Measurements from ENCODE around the gene SIN3A.
"Not testable (repeated sequence)": the region's sequence is repeated elsewhere in the genome, so short reads cannot be mapped to it uniquely, and the experiment has no call there.

SIN3A gene

DNA sequence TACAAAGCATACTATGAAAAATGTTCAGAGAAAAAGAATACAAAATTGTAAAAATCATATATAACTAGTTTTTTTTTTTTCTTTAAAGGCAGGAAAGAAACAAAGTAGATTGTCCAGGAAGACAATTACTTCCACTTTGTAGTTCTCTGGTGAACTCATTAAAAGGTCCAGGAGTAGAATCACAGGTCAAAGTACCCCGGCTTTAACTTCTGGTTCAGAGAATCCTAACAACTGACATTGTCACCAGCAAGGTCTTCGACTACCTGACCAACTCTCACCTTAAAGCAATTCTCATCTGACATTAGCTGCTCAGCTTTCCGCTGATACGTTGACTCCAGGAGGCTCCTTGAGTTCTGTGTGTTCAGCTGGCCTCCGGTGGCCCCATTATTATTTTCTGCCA is 67.5 kb downstream of the SIN3A start:
- not testable (repeated sequence) for H3K4me2 ChIP-seq (ENCODE audit: low read length); H3K79me1 ChIP-seq (ENCODE audit: low read length); H2AK5ac ChIP-seq (ENCODE audit: low read length); H4K8ac ChIP-seq (ENCODE audit: low read depth, low read length); H3K18ac ChIP-seq (ENCODE audit: low read length); H3K4me1 ChIP-seq (ENCODE audit: control insufficient read depth, low read depth, low read length); H3K9ac ChIP-seq (ENCODE audit: low read length); H3K27me3 ChIP-seq (ENCODE audit: insufficient read depth, low read length, poor library complexity); H3K79me2 ChIP-seq (ENCODE audit: control insufficient read depth, insufficient read depth, low read length); H3K27ac ChIP-seq (ENCODE audit: low read depth, low read length); H2BK5ac ChIP-seq (ENCODE audit: low read length); DNase-seq; H4K5ac ChIP-seq (ENCODE audit: low read length); H3K4me3 ChIP-seq (ENCODE audit: low read length); H3K23ac ChIP-seq (ENCODE audit: low read length); H3K56ac ChIP-seq (ENCODE audit: low read length); H3K4ac ChIP-seq (ENCODE audit: low read depth, low read length); H2BK15ac ChIP-seq (replicated peaks; ENCODE audit: low read depth); H2BK120ac ChIP-seq (ENCODE audit: low read depth, low read length)
- peaks cover 17% of the 10 kb centered on the region for H3K36me3 ChIP-seq (ENCODE audit: control insufficient read depth, insufficient read depth, low read length)
- no CpG with 5 or more reads among the region's 5 CpGs for WGBS (ENCODE audit: extremely low coverage, insufficient coverage, low lambda C conversion rate)

DNA sequence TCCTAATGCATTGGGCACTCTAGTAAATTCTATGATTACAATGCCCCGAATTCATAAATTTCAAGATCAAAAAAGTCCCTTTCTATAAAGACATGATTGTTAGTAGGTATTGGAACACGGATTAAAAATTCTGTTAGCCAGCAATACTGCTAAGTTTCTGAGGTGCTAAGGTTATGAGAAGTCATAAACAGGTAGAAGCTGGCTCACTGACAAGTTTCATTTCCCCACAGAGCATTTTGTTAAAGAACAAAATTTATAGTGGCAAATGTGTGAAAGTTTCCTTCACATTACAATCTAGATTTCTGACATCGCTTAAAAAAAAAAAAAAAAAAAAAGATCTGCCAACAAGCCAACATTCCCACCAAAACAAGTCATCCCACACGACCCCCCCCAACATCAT is 70.7 kb downstream of the SIN3A start:
- Histone ChIP-seq H3K27ac (ENCODE audit: low read depth, low read length) (no peak overlapping the region), H2BK15ac (replicated peaks; ENCODE audit: low read depth) (no peak overlapping the region), H3K9ac (ENCODE audit: low read length) (no peak overlapping the region), H3K27me3 (ENCODE audit: insufficient read depth, low read length, poor library complexity) (no peaks in the 10 kb centered on the region), H3K4me3 (ENCODE audit: low read length) (no peak overlapping the region), H3K36me3 (ENCODE audit: control insufficient read depth, insufficient read depth, low read length) (peaks cover 18% of the 10 kb centered on the region), H3K4me1 (ENCODE audit: control insufficient read depth, low read depth, low read length) (no peaks in the 10 kb centered on the region), H3K23ac (ENCODE audit: low read length) (no peak overlapping the region), H3K79me1 (ENCODE audit: low read length) (peaks cover 2% of the 10 kb centered on the region), H3K18ac (ENCODE audit: low read length) (no peak overlapping the region), H3K4me2 (ENCODE audit: low read length) (no peak overlapping the region), H2AK5ac (ENCODE audit: low read length) (no peak overlapping the region), H2BK120ac (ENCODE audit: low read depth, low read length) (no peak overlapping the region), H4K5ac (ENCODE audit: low read length) (no peak overlapping the region), H3K79me2 (ENCODE audit: control insufficient read depth, insufficient read depth, low read length) (no peaks in the 10 kb centered on the region), H4K8ac (ENCODE audit: low read depth, low read length) (no peak overlapping the region), H3K4ac (ENCODE audit: low read depth, low read length) (no peak overlapping the region), H2BK5ac (ENCODE audit: low read length) (no peak overlapping the region), H3K56ac (ENCODE audit: low read length) (no peak overlapping the region)
- WGBS (ENCODE audit: extremely low coverage, insufficient coverage, low lambda C conversion rate) = no CpG with 5 or more reads among the region's 4 CpGs
- DNase-seq = no peak

- H3K56ac ChIP-seq (ENCODE audit: low read length) = no peak overlapping the region
- H3K79me1 ChIP-seq (ENCODE audit: low read length) = peaks cover 6% of the 10 kb centered on the region
- H4K8ac ChIP-seq (ENCODE audit: low read depth, low read length) = no peak overlapping the region
- no peak overlapping the region for H3K4me2 ChIP-seq (ENCODE audit: low read length)
- H3K18ac ChIP-seq (ENCODE audit: low read length) = no peak overlapping the region
- H2BK15ac ChIP-seq (replicated peaks; ENCODE audit: low read depth) = no peak overlapping the region
- peaks cover 3% of the 10 kb centered on the region for H3K4me1 ChIP-seq (ENCODE audit: control insufficient read depth, low read depth, low read length)
- H2AK5ac ChIP-seq (ENCODE audit: low read length) = no peak overlapping the region
- peaks cover 9% of the 10 kb centered on the region for H3K36me3 ChIP-seq (ENCODE audit: control insufficient read depth, insufficient read depth, low read length)
- H3K27ac ChIP-seq (ENCODE audit: low read depth, low read length) = no peak overlapping the region
- no peak overlapping the region for H3K4me3 ChIP-seq (ENCODE audit: low read length)
- H3K23ac ChIP-seq (ENCODE audit: low read length) = no peak overlapping the region
- no peaks in the 10 kb centered on the region for H3K79me2 ChIP-seq (ENCODE audit: control insufficient read depth, insufficient read depth, low read length)
- no peak overlapping the region for H3K9ac ChIP-seq (ENCODE audit: low read length)
- H4K5ac ChIP-seq (ENCODE audit: low read length) = no peak overlapping the region
- no peak overlapping the region for H2BK120ac ChIP-seq (ENCODE audit: low read depth, low read length)
- no peak overlapping the region for H2BK5ac ChIP-seq (ENCODE audit: low read length)
- H3K4ac ChIP-seq (ENCODE audit: low read depth, low read length) = no peak overlapping the region
- H3K27me3 ChIP-seq (ENCODE audit: insufficient read depth, low read length, poor library complexity) = no peaks in the 10 kb centered on the region
- DNase-seq = no peak
- WGBS (ENCODE audit: extremely low coverage, insufficient coverage, low lambda C conversion rate) = no CpG with 5 or more reads among the region's 11 CpGs
Observed at GRCh38 chr15:75371901-75372688, 79.4 kb downstream of the SIN3A start.

DNA sequence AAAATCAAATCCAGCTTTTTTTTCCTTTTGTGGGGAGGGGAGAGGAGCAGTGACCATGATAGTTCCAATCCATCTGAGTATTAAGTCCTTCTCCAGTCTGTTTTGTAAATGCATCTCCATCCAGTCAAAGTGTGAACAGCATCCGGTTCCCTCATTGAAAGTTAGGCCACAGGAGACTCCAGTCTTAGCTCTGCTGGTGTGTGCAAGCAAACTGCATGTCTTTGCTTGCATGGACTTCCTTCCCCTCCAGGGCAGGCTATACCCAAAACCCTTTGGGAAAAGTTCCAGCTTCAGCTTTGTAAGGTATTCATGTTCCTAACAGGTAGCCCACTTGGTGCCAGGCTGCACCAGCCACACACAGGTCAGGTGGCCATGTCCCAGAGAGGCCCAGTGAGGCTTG is 80.0 kb downstream of the SIN3A start:
- no peak overlapping the region for H2AK5ac ChIP-seq (ENCODE audit: low read length)
- peaks cover 3% of the 10 kb centered on the region for H3K4me1 ChIP-seq (ENCODE audit: control insufficient read depth, low read depth, low read length)
- no peak overlapping the region for H3K4me3 ChIP-seq (ENCODE audit: low read length)
- H2BK5ac ChIP-seq (ENCODE audit: low read length) = no peak overlapping the region
- H2BK15ac ChIP-seq (replicated peaks; ENCODE audit: low read depth) = no peak overlapping the region
- no peak overlapping the region for H3K27ac ChIP-seq (ENCODE audit: low read depth, low read length)
- H3K23ac ChIP-seq (ENCODE audit: low read length) = no peak overlapping the region
- H3K9ac ChIP-seq (ENCODE audit: low read length) = no peak overlapping the region
- no peaks in the 10 kb centered on the region for H3K79me2 ChIP-seq (ENCODE audit: control insufficient read depth, insufficient read depth, low read length)
- no peak overlapping the region for H4K5ac ChIP-seq (ENCODE audit: low read length)
- H3K27me3 ChIP-seq (ENCODE audit: insufficient read depth, low read length, poor library complexity) = no peaks in the 10 kb centered on the region
- peaks cover 6% of the 10 kb centered on the region for H3K79me1 ChIP-seq (ENCODE audit: low read length)
- DNase-seq = no peak
- H3K36me3 ChIP-seq (ENCODE audit: control insufficient read depth, insufficient read depth, low read length) = peaks cover 9% of the 10 kb centered on the region
- H3K4me2 ChIP-seq (ENCODE audit: low read length) = no peak overlapping the region
- no peak overlapping the region for H3K18ac ChIP-seq (ENCODE audit: low read length)
- no peak overlapping the region for H3K4ac ChIP-seq (ENCODE audit: low read depth, low read length)
- WGBS (ENCODE audit: extremely low coverage, insufficient coverage, low lambda C conversion rate) = no CpG with 5 or more reads among the region's 1 CpG
- no peak overlapping the region for H3K56ac ChIP-seq (ENCODE audit: low read length)
- no peak overlapping the region for H2BK120ac ChIP-seq (ENCODE audit: low read depth, low read length)
- H4K8ac ChIP-seq (ENCODE audit: low read depth, low read length) = no peak overlapping the region

DNA sequence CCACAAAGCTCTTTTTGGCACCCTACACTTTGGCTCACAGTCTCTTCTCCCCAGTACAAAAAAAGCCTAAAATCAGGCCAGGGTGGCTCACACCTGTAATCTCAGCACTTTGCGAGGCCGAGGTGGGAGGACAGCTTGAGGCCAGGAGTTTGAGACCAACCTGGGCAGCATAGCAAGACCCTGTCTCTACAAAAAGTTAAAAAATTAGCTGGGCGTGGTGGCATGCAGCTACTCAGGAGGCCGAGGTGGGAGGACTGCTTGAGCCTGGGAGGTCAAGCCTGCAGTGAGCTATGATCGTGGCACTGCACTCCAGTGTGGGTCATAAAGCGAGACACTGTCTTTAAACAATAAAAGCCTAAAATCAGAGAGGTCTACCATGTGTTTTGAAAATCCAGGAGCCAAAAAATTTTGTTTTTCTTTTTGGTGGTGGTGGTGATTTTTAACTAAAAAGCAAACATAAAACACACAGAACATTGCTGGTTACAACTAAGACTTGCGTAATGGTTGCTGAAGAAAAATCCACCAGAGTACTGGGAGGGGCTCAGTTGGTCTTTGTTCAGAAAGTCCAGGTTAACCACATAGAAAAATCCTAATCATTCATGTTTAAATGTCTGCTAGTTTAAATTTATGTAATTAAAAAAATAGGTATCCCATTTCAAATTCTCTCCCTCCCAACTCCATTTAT is 81.5 kb downstream of the SIN3A start:
- Histone ChIP-seq H3K9ac (ENCODE audit: low read length) (no peak overlapping the region), H3K27ac (ENCODE audit: low read depth, low read length) (no peak overlapping the region), H2BK120ac (ENCODE audit: low read depth, low read length) (no peak overlapping the region), H3K79me2 (ENCODE audit: control insufficient read depth, insufficient read depth, low read length) (no peaks in the 10 kb centered on the region), H4K5ac (ENCODE audit: low read length) (no peak overlapping the region), H4K8ac (ENCODE audit: low read depth, low read length) (no peak overlapping the region), H3K4me3 (ENCODE audit: low read length) (no peak overlapping the region), H3K27me3 (ENCODE audit: insufficient read depth, low read length, poor library complexity) (no peaks in the 10 kb centered on the region), H3K4me1 (ENCODE audit: control insufficient read depth, low read depth, low read length) (peaks cover 3% of the 10 kb centered on the region), H3K4ac (ENCODE audit: low read depth, low read length) (no peak overlapping the region), H3K23ac (ENCODE audit: low read length) (no peak overlapping the region), H2AK5ac (ENCODE audit: low read length) (no peak overlapping the region), H3K4me2 (ENCODE audit: low read length) (no peak overlapping the region), H3K36me3 (ENCODE audit: control insufficient read depth, insufficient read depth, low read length) (peaks cover 7% of the 10 kb centered on the region), H3K56ac (ENCODE audit: low read length) (no peak overlapping the region), H3K18ac (ENCODE audit: low read length) (no peak overlapping the region), H3K79me1 (ENCODE audit: low read length) (peaks cover 6% of the 10 kb centered on the region), H2BK15ac (replicated peaks; ENCODE audit: low read depth) (no peak overlapping the region), H2BK5ac (ENCODE audit: low read length) (no peak overlapping the region)
- no peak for DNase-seq
- WGBS (ENCODE audit: extremely low coverage, insufficient coverage, low lambda C conversion rate) = no CpG with 5 or more reads among the region's 7 CpGs

Measured in mesendoderm (in vitro differentiated cells).